HT-29 (cell line): ENCODE data around the gene REXO5. TPM values are rescaled to one million over a fixed set of nuclear protein-coding genes. Genes with fewer than 3 reads are reported as not detected.

Source experiments
- DNase-seq: peaks from one replicate; pipeline ENCODE4 v3.0.0-alpha.2; 2015; ENCODE audit warnings: low spot score
- total RNA-seq: library from RNA; depleted of rRNA; stranded (reverse); fragments of >200 nt; shearing (Covaris generic); gene quantifications from 2 replicates; pipeline ENCODE4 v1.2.3, GENCODE V29; 2014

The REXO5 gene
- total RNA-seq, 1 experiment from 2014 or later: 6.5 TPM

- no peak for DNase-seq
Measured at GRCh38 chr16:20871258-20871657, 64.9 kb downstream of the REXO5 start.

GRCh38 chr16:20871941-20872815, 65.9 kb downstream of the REXO5 start:
- no peak for DNase-seq

- DNase-seq: no peak
Measured at GRCh38 chr16:20873331-20873730, 67.0 kb downstream of the REXO5 start.

GRCh38 chr16:20874088-20874581, 67.8 kb downstream of the REXO5 start:
- DNase-seq: no peak

- no peak for DNase-seq
Measured at GRCh38 chr16:20875355-20875650, 69.0 kb downstream of the REXO5 start.

- DNase-seq: no peak
Measured at GRCh38 chr16:20878682-20879147, 72.4 kb downstream of the REXO5 start.

- peak; percentile 9 for DNase-seq
Measured at GRCh38 chr16:20879175-20880040, 73.1 kb downstream of the REXO5 start.

GRCh38 chr16:20880867-20881502, 74.7 kb downstream of the REXO5 start:
- DNase-seq: no peak

GRCh38 chr16:20881503-20881878, 75.2 kb downstream of the REXO5 start:
- DNase-seq: no peak

GRCh38 chr16:20883554-20884239, 77.4 kb downstream of the REXO5 start:
- DNase-seq: no peak

- DNase-seq: no peak
Measured at GRCh38 chr16:20884240-20884556, 77.9 kb downstream of the REXO5 start.

- no peak for DNase-seq
Measured at GRCh38 chr16:20886320-20886719, 80.0 kb downstream of the REXO5 start.

GRCh38 chr16:20887207-20887606, 80.9 kb downstream of the REXO5 start:
- no peak for DNase-seq

- no peak for DNase-seq
Measured at GRCh38 chr16:20889625-20890275, 83.4 kb downstream of the REXO5 start.

GRCh38 chr16:20894388-20894787, 88.1 kb downstream of the REXO5 start:
- DNase-seq: no peak

- no peak for DNase-seq
Measured at GRCh38 chr16:20897253-20897897, 91.0 kb downstream of the REXO5 start.

GRCh38 chr16:20897922-20898321, 91.6 kb downstream of the REXO5 start:
- DNase-seq: no peak

- no peak for DNase-seq
Measured at GRCh38 chr16:20899071-20899470, 92.7 kb downstream of the REXO5 start.
